NCI-H345 treated with DMSO at 0.1 percent for 48 hours (cell line): ENCODE results near the gene AFP.

Experiments used
- DNase-seq: peaks from one replicate; lab custom pipeline; 2025; ENCODE audit not compliant: unreplicated experiment; lab: John Stamatoyannopoulos, UW

The AFP gene

DNA sequence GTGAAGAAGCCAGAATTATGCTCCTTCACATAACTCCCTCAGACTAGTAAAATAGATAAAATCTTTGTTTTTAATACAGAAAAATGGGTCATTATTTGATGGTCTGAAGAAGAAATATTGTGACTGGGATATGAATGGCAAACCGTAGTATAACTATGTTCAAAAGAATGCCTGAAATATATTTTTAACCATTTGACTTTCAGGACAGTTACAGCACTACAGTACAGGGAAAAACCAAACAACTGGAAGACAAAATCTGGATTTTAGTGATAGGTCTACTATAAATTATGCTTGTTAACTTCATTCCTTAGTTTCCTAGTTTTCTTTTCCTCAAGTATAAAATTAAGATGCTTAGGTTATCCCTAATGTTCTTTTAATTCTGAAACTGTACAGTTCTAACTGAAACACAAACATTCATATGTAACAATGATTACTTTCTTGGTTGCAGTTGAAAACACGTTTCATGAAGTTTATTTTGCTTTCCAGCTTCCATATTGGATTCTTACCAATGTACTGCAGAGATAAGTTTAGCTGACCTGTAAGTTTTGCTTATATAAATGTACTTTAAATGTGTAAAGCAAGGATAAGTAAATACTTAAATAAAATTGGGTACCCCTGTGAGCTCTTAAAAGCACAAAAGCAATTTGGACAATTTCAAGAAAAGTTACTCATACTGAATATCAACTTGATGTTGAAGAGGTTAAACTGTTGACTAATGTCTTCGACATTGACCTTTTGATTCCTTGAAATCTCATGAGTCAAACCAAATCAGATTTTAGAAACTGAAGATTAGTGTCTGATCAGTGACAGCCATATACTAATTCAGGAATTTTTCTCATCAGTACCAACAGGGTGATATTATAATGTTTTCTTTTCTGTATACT lies 895 bp downstream of the AFP start:
- DNase-seq: no peak

DNA sequence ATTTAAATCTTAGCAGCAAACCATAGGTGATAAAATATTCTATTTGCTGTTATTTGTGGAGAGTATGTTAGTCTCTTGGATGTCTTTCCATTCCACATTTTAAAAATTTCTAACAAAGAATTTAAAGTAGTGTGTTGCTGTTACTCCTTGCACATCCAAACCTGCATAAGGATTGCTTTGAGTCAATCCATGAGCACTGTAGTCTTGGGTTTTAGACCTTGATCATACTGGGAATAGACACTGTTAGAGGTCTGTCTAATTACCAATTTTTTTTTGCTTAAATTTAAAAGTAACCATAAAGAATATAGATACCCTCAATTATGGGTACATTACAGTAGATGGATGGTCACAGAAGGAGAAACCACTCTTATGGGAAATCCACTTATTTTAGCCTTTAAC lies 1.5 kb downstream of the AFP start:
- no peak for DNase-seq

DNA sequence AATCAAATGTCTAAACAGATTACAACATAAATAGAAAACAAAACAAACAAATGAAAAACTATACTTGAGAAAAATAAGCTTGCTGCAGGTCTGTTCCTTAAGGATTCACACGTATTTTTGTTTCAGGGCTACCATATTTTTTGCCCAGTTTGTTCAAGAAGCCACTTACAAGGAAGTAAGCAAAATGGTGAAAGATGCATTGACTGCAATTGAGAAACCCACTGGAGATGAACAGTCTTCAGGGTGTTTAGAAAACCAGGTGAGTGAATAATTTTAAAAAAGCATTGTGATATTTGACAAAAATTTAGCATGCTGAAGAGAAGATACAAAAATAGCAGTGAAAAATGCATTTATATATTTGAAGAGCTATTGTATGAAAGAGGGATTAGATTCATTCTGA lies 2.0 kb downstream of the AFP start:
- no peak for DNase-seq

DNA sequence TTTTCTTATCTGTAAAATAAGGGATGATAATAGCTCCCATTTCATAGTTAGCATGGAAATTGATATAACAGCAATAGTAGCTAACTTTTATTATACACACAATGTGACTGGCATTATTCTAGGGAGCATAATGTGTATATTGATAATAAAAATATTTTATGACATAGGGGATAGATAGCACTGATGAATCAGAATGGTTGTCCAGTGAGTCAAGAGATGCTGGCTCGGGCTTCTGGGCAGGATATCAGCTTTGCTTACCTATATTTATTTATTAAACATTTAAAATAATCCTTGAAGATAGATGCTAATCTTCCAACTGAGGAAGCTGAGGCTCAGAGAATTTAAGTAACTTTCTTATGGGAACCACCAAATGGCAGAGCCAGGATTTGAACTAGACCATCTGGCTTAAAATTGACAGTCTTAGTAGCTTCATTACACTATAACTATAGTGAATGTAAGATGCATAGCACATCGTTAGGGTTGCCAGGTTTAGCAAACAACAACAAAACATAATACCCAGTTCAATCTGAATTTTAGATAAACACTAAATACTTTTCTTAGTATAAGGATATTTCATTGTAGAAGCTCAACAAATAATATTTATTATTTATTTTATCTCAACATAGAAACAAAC lies 2.7 kb downstream of the AFP start:
- DNase-seq: no peak

DNA sequence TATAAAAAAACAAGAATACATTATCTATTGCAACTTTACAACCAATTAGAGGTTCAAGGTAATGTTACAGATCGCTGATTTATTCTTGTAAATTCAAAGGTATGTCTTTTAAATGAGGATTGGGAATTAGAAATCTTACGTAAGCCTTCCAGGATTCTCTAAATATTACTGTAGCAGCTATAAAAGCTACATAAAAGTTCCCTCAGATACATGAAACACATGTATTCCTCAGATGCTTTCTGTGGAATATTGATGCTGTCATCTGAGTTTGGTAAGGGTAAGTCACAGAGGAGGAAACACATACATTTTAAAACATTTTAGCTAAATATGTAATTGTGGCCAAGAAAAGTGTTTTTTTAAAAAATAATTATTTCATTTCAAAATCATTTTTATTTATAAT lies 3.4 kb downstream of the AFP start:
- no peak for DNase-seq

DNA sequence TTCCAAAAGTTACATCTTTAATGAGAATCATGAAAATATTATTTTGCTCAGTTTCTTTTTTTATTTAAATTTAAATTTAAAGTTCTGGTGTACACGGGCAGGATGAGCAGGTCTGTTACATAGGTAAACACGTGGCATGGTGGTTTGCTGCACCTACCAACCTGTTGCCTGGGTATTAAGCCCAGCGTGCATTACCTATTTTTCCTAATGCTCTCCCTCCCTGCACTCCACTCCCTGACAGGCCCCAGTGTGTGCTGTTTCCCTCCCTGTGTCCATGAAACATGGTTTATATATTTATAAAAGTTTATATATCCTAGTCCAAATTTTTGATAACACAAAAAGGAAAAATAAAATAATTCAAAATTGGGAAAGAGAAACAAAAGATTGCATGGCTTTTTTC lies 4.0 kb downstream of the AFP start:
- no peak for DNase-seq

DNA sequence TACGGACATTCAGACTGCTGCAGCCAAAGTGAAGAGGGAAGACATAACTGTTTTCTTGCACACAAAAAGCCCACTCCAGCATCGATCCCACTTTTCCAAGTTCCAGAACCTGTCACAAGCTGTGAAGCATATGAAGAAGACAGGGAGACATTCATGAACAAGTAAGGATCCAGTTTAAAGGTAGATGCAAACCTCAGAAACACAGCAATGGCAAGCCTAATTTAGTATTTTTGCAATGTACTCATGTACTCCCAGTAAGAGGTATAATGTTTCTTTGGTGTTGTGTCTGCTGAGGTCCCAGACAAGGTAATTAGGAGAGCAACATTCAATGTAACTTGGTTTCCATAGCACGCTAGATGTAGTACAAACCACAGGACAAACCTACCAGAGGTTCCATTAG lies 4.6 kb downstream of the AFP start:
- no peak for DNase-seq

DNA sequence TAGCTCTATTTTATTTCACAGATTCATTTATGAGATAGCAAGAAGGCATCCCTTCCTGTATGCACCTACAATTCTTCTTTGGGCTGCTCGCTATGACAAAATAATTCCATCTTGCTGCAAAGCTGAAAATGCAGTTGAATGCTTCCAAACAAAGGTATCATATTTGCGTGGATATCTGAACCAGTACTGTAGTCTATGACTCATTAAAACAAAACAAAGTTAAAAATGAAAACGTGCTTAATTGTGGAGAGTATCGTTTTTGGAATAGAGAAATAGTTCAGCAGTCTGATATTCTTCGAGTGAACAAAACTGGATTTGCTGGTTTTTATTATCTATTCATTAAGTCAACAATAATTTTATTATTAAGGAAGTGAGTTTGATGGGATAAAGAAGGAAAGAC lies 6.3 kb downstream of the AFP start:
- no peak for DNase-seq

DNA sequence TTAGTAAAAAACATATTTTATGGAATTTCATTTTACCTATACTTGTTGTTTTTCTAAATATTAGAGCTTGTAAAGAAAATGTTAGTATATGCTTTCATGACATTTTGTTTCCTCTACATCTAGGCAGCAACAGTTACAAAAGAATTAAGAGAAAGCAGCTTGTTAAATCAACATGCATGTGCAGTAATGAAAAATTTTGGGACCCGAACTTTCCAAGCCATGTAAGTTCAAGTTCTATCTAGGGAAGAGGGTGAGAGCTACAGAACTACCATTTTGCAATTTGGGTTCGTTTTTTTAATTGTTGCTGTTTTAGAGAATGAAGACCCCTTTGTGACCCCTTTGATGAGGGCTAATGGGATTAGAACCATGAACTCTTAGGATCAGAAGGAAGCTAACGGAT lies 7.2 kb downstream of the AFP start:
- DNase-seq: no peak

DNA sequence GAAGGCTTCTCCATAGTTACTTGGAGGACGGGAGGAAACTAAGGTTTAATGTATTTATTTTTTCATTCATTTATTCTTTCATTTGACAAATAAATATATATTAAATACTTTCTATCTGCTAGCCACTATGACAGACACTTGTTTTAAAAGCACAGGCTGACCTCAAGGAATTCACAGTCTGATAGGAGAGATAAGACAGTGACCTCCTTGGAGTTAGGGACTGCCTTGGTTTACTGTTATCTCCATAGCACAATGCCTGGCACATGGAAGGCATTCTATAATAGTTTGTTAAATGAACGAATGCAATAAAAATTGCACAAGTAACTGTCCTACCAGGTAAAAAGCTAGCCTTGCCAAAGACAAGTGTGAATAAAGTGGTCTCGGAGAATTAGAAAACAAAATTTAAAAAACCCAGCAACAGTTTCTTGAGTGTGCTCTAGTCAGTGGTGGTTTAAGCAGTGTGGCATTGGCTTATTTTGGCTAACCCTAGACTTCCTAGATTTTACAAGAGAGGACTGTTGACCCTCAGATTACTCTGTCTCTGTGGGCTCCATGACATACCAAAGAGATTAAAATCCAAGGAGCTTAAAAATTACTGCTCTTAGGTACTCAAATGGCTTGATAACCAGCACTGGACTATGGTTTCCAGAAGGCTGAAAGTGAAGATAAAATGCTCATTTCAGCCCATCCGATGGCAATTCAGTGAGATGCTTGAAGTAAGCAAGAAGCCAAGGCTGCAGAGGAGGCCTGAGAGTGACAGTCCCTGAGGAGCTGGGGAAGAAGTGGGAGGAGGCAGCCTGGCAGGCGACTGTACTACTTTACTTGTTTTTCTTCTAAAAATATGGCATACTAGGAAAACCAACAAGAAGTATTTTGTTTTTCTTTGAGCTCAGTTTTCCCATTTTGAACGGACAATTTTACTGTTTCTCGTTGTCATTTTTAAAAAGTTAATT lies 9.6 kb downstream of the AFP start:
- no peak for DNase-seq

DNA sequence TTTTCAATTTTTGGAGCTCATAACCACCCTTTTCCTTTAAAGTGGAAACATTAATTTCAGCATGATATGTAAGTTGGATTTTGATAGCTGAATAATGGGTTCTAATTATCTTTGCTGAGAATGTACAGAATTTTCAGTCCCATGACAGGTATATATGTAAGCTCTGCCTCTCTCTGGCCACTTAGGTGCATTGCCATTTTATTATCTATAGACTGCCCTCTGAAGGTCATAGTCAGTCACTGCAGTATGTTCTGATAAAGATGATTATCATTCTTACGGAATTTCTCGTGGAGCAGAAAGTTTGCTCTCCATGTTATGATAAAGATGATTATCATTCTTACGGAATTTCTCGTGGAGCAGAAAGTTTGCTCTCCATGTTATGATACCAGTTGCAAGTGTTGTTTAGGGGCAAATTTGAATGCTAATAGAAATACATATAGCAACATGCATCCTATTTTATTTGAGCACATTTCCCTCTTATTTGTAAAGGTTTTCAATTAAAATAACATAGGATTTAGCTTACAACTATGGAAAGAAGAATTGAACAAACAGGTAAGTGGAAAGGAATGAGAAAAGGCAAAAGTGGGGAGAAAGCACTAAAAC lies 10.4 kb downstream of the AFP start:
- peak; percentile 9 for DNase-seq

DNA sequence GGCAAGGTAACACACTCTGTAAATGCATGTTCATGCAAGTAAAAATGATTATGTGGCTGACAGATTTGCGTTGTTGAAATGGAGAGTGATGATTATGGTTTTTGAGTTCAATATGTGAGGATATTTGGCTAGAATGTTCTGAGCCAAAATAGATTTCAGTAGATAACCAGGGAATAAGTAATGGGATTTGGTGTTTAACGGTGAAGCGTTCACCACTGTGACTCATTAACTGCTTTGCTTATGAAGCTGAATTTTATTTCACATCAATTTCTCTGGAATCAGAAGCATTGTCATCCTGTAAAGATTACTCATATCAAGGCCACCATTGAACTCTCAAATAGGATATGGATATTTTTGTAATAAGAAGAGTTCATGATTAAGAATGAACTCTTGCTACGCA lies 11.7 kb downstream of the AFP start:
- no peak for DNase-seq

DNA sequence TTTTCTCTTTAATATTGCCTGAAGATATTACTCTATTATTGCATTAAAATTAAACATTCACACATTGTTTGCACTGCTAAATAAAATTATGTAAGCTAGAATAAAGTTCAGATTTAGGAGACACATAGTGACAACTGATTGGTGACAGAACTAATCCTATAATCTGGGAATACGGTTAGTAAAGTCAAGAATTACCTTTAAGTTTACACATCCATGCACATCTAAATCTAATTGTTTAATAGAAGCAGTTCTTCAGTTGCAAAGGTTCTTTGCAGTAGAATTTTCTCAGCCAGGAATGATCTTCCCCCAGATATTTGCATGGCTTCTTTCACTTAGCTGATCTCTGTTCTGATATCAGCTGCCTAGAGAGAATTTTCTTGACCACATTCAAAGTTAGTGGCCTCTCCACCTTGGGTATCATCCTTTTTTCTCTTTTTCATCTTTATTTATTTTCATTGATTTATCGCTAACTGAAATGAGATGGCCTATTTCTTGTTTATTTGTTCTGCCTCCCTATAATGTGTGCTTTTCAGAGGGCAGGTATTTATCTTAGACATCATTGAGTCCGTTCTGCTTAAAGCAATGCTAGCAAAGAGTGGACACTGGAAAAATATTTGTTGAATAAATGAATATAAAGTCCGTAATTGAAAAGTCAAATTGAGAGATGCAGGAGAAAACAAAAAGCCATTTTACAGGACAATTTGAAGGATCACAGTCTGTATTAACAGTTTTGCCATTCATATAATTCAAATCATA lies 12.6 kb downstream of the AFP start:
- no peak for DNase-seq

DNA sequence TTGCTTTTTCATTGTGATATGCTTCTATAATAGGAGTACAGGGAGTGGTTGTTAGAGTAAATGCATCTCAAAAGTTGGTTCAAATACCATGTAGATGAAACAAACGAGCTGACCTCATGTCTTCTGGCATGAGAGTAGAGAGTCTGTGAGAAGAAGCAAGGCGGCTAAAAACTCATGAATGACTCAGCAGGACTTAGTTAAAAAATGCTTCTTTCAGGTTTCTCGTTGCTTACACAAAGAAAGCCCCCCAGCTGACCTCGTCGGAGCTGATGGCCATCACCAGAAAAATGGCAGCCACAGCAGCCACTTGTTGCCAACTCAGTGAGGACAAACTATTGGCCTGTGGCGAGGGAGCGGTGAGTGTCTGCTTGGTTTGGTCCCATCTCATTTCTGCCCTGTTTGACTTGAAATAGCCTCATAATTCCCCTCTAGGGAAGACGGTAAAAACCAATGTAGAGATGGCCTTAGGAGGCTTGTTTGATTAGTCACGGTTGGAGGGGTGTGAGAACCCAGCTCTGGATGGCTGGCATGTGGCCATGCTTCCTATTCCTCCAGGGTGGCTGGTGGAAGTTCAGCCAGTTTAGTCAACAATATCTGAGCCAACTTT lies 14.5 kb downstream of the AFP start:
- DNase-seq: peak; percentile 91

DNA sequence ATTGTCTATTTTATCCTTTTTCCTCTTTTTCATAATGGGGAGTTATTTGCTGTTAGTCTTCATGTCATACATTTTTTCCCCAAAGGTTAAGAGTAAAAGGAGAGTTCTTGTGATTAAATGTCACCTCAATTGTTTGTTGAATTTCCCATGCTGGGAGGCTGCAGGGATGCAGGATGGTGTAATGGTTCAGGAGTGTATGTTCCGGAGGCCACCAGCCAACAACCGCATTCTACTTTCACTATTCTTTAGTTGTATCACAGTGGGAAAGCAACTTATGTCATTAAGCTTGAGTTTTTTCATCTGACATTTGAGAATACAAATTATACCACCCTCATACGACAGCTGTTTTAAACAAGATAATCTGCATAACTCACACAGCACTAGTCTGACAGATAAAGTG lies 15.4 kb downstream of the AFP start:
- DNase-seq: peak; percentile 78

DNA sequence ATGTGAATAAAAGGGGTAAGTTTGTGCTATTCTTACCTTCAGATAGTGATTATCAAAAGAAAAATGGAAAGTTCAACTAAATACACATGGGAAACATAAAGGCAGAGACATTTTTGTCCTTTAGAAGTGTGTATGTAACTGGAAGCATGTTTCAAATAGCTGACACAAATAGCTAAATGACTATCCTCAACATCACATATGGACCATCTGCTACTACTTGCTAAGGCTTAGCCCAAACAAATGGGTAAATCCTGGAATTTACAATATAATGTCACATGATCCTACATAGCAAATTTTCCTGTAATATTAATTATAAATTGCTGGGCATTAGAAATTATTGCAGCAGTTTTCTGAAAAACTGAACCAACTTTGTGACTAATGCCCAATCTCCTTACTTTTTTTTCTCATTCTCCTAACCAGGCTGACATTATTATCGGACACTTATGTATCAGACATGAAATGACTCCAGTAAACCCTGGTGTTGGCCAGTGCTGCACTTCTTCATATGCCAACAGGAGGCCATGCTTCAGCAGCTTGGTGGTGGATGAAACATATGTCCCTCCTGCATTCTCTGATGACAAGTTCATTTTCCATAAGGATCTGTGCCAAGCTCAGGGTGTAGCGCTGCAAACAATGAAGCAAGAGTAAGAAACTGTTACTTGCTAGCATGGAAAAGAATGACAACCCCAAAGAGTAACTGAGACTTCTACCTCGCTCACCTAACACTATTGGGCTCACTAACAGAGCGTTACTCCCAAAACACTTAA lies 16.1 kb downstream of the AFP start:
- no peak for DNase-seq

DNA sequence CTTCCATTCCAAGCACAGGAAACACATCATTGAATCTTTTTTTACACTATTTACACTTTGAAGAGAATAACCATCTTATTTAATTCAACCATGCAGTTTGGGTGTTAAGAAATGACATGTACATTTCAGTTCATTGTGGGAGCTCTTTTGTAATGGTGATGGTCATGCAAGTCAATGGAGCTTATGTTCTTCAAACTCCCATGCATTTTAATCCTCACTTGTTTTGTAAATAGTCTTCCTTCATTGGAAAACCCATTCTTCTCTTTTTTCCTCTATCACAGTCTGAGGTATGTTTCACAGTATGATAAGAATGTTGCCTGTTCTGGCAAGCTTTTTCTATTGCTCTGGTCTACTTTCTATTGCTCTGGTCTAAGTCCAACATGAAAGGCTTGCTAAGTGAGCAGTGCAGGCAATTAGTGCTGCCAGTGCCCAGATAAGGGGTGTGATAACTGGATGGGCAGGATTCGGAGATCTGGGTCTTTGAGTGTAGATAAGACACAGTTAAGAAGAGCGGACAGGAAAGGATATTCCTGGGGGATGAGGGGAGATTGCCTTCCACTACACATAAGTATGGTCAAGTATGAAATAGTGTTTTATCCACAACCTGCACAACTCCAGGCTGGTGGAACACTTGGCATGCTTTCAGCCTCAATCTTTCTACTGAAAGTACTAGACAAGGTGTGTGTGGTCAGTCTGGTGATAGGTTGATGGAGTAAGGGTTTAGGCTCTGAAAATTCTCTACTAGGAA lies 17.1 kb downstream of the AFP start:
- DNase-seq: no peak

DNA sequence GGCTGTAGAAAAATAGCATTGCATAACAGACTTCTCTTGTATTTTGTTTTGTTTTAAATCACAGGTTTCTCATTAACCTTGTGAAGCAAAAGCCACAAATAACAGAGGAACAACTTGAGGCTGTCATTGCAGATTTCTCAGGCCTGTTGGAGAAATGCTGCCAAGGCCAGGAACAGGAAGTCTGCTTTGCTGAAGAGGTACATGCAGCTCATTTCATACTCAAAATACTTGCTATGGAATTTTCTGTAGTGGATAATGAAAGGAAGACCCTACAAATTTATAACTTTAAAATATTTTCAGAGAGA lies 17.6 kb downstream of the AFP start:
- no peak for DNase-seq

DNA sequence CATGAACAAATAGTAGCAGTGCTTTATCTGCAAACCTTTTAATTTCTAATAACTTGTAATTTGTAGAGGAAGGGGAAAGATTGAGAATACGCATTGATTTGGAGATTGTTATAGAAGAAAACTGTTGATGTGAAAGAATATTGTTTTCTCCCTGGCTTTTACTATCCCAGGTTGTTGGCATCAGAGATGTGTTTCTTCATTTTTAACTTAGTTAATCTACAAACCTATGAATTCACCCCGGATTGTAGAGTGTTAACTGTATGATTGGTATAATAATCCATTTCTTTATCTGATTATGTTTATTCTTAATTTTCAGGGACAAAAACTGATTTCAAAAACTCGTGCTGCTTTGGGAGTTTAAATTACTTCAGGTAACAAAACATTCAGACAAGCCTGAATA lies 18.9 kb downstream of the AFP start:
- no peak for DNase-seq
